Inferior parietal cortex (tissue), 1 donor: ENCODE measurements around the gene HMG20A.
A peak's percentile ranks its signal among the peaks of the same experiment; 100 is the strongest.

ENCODE experiments used
- DNase-seq: peaks from one replicate; pipeline ENCODE4 v3.0.0-alpha.2; 2016; ENCODE audit errors: extremely low spot score

The HMG20A gene

GRCh38 chr15:77476995-77477394, 56.3 kb downstream of the HMG20A start:
- DNase-seq: no peak

- DNase-seq: no peak
Measured at GRCh38 chr15:77478051-77478450, 57.4 kb downstream of the HMG20A start.

GRCh38 chr15:77479015-77479414, 58.3 kb downstream of the HMG20A start:
- DNase-seq: no peak

- DNase-seq: no peak
Measured at GRCh38 chr15:77480859-77481633, 60.4 kb downstream of the HMG20A start.

GRCh38 chr15:77481670-77482069, 61.0 kb downstream of the HMG20A start:
- DNase-seq: no peak

- no peak for DNase-seq
Measured at GRCh38 chr15:77482570-77482969, 61.9 kb downstream of the HMG20A start.

GRCh38 chr15:77483425-77484140, 62.9 kb downstream of the HMG20A start:
- no peak for DNase-seq

GRCh38 chr15:77484994-77485393, 64.3 kb downstream of the HMG20A start:
- no peak for DNase-seq

GRCh38 chr15:77486542-77487468, 66.1 kb downstream of the HMG20A start:
- DNase-seq: no peak

- DNase-seq: no peak
Measured at GRCh38 chr15:77487469-77487842, 66.8 kb downstream of the HMG20A start.

- DNase-seq: no peak
Measured at GRCh38 chr15:77487888-77488287, 67.2 kb downstream of the HMG20A start.

- DNase-seq: no peak
Measured at GRCh38 chr15:77489647-77490046, 69.0 kb downstream of the HMG20A start.

- no peak for DNase-seq
Measured at GRCh38 chr15:77493324-77493907, 72.7 kb downstream of the HMG20A start.

- no peak for DNase-seq
Measured at GRCh38 chr15:77494073-77494867, 73.6 kb downstream of the HMG20A start.

GRCh38 chr15:77494964-77495363, 74.3 kb downstream of the HMG20A start:
- no peak for DNase-seq

GRCh38 chr15:77495838-77496596, 75.3 kb downstream of the HMG20A start:
- no peak for DNase-seq

- peak; percentile 78 for DNase-seq
Measured at GRCh38 chr15:77496715-77497109, 76.0 kb downstream of the HMG20A start.

GRCh38 chr15:77497110-77497737, 76.5 kb downstream of the HMG20A start:
- peak; percentile 80 for DNase-seq

- peak; percentile 67 for DNase-seq
Measured at GRCh38 chr15:77497942-77498361, 77.3 kb downstream of the HMG20A start.
